Measurements from ENCODE around the gene COMMD3. TPM values are rescaled to one million over a fixed set of nuclear protein-coding genes. Genes with fewer than 3 reads are reported as not detected.
"Not testable (repeated sequence)": the region's sequence is repeated elsewhere in the genome, so short reads cannot be mapped to it uniquely, and the experiment has no call there.

The COMMD3 gene
- total and polyA plus RNA-seq, 7 experiments from 2014 or later, result 33.9 to 83.7 (median 57.2) TPM

GRCh38 chr10:22346096-22346661 lies 30.0 kb downstream of the COMMD3 start:
- CTCF ChIA-PET, result no interaction called here
- intact Hi-C loops (cut with micrococcal nuclease), result loop anchor here in 1 of 2 donors (10.0 kb wide), 1 partner anchor 849 kb away; the partner anchor contains the start of gene PTF1A
- Histone ChIP-seq H3K27ac (ENCODE audit: low read depth, low read length) (no peak overlapping the region), H3K4me3 (ENCODE audit: low read length) (no peak overlapping the region), H3K9me3 (ENCODE audit: control insufficient read depth in 2 of 3, low read length in 3 of 3) (peaks cover 0 to 4% (median 0%) of the 10 kb centered on the region in 3 experiments), H3K36me3 (ENCODE audit: control insufficient read depth in 2 of 3, insufficient read depth in 3 of 3, low read length in 3 of 3) (no peaks in the 10 kb centered on the region), H3K27me3 (ENCODE audit: control insufficient read depth in 2 of 2, insufficient read depth in 2 of 2, low read length in 2 of 2) (peaks cover 26 to 44% of the 10 kb centered on the region in 2 donors), H3K4me1 (ENCODE audit: control insufficient read depth in 2 of 2, insufficient read depth in 2 of 2, low read length in 2 of 2) (peaks cover 0 to 4% of the 10 kb centered on the region in 2 donors)
- H3K4me3 Mint-ChIP-seq, result peak overlapping the region; percentile 6 to 65 (median 40)
- peaks cover 0 to 47% (median 17%) of the 10 kb centered on the region in 11 donors for H3K9me3 Mint-ChIP-seq
- peak overlapping the region in 7 of 9 donors; percentile 18 to 82 (median 56) for H3K27ac Mint-ChIP-seq
- DNase-seq (no peak), ATAC-seq (no peak)
- H3K36me3 Mint-ChIP-seq, result peaks cover 0 to 8% (median 0%) of the 10 kb centered on the region in 5 donors
- POLR2A ChIA-PET, result no interaction called here
- H3K27me3 Mint-ChIP-seq, result peaks cover 50 to 80% (median 62%) of the 10 kb centered on the region in 5 donors
- peaks cover 0 to 24% (median 11%) of the 10 kb centered on the region in 7 donors for H3K4me1 Mint-ChIP-seq

GRCh38 chr10:22349755-22350154 lies 33.6 kb downstream of the COMMD3 start:
- Histone ChIP-seq H3K27me3 (ENCODE audit: control insufficient read depth in 2 of 2, insufficient read depth in 2 of 2, low read length in 2 of 2) (peaks cover 3 to 10% of the 10 kb centered on the region in 2 donors), H3K4me1 (ENCODE audit: control insufficient read depth in 2 of 2, insufficient read depth in 2 of 2, low read length in 2 of 2) (no peaks in the 10 kb centered on the region), H3K27ac (ENCODE audit: low read depth, low read length) (no peak overlapping the region), H3K4me3 (ENCODE audit: low read length) (no peak overlapping the region), H3K36me3 (ENCODE audit: control insufficient read depth in 2 of 3, insufficient read depth in 3 of 3, low read length in 3 of 3) (no peaks in the 10 kb centered on the region), H3K9me3 (ENCODE audit: control insufficient read depth in 2 of 3, low read length in 3 of 3) (peaks cover 0 to 3% (median 0%) of the 10 kb centered on the region in 3 experiments)
- H3K4me3 Mint-ChIP-seq, result no peak overlapping the region
- H3K27me3 Mint-ChIP-seq, result peaks cover 23 to 55% (median 34%) of the 10 kb centered on the region in 5 donors
- peaks cover 0 to 10% (median 7%) of the 10 kb centered on the region in 7 donors for H3K4me1 Mint-ChIP-seq
- ATAC-seq (no peak), DNase-seq (no peak)
- POLR2A ChIA-PET, result no interaction called here
- CTCF ChIA-PET, result no interaction called here
- peaks cover 0 to 17% (median 8%) of the 10 kb centered on the region in 11 donors for H3K9me3 Mint-ChIP-seq
- H3K27ac Mint-ChIP-seq, result no peak overlapping the region
- intact Hi-C loops (cut with micrococcal nuclease), result loop anchor here in 1 of 2 donors (10.0 kb wide), 1 partner anchor 845 kb away; the partner anchor contains the start of gene PTF1A
- peaks cover 0 to 8% (median 0%) of the 10 kb centered on the region in 5 donors for H3K36me3 Mint-ChIP-seq

- POLR2A ChIA-PET, result no interaction called here
- no peak for DNase-seq
- CTCF ChIA-PET, result no interaction called here
- Mint-ChIP-seq H3K9me3 (peaks cover 0 to 8% (median 3%) of the 10 kb centered on the region in 11 donors), H3K36me3 (peaks cover 0 to 3% (median 0%) of the 10 kb centered on the region in 5 donors), H3K27ac (no peak overlapping the region), H3K4me1 (peaks cover 0 to 4% (median 2%) of the 10 kb centered on the region in 7 donors), H3K27me3 (peaks cover 16 to 45% (median 26%) of the 10 kb centered on the region in 5 donors), H3K4me3 (no peak overlapping the region)
- Histone ChIP-seq H3K9me3 (ENCODE audit: control insufficient read depth in 2 of 3, low read length in 3 of 3) (no peaks in the 10 kb centered on the region), H3K27me3 (ENCODE audit: control insufficient read depth in 2 of 2, insufficient read depth in 2 of 2, low read length in 2 of 2) (no peaks in the 10 kb centered on the region), H3K4me3 (ENCODE audit: low read length) (no peak overlapping the region), H3K27ac (ENCODE audit: low read depth, low read length) (no peak overlapping the region), H3K36me3 (ENCODE audit: control insufficient read depth in 2 of 3, insufficient read depth in 3 of 3, low read length in 3 of 3) (no peaks in the 10 kb centered on the region), H3K4me1 (ENCODE audit: control insufficient read depth in 2 of 2, insufficient read depth in 2 of 2, low read length in 2 of 2) (no peaks in the 10 kb centered on the region)
- intact Hi-C loops (cut with micrococcal nuclease), result no loop called here
- ATAC-seq, result no peak
Observed at GRCh38 chr10:22351131-22351703, 35.0 kb downstream of the COMMD3 start.

- no peaks in the 10 kb centered on the region for H3K4me1 ChIP-seq (ENCODE audit: control insufficient read depth in 2 of 2, insufficient read depth in 2 of 2, low read length in 2 of 2)
- ATAC-seq, result no peak
- no peaks in the 10 kb centered on the region for H3K27me3 ChIP-seq (ENCODE audit: control insufficient read depth in 2 of 2, insufficient read depth in 2 of 2, low read length in 2 of 2)
- H3K4me3 ChIP-seq (ENCODE audit: low read length), result no peak overlapping the region
- no peak overlapping the region for H3K27ac ChIP-seq (ENCODE audit: low read depth, low read length)
- CTCF ChIA-PET, result no interaction called here
- POLR2A ChIA-PET, result interaction anchor here (1.0 kb wide), 1 partner anchor 17 kb away, joined by 3 read pairs; no protein-coding TSS in a partner anchor
- no peaks in the 10 kb centered on the region for H3K9me3 ChIP-seq (ENCODE audit: control insufficient read depth in 2 of 3, low read length in 3 of 3)
- peaks cover 5 to 10% (median 9%) of the 10 kb centered on the region in 5 donors for H3K27me3 Mint-ChIP-seq
- H3K9me3 Mint-ChIP-seq, result peaks cover 0 to 1% (median 0%) of the 10 kb centered on the region in 11 donors
- DNase-seq, result no peak
- intact Hi-C loops (cut with micrococcal nuclease), result no loop called here
- no peak overlapping the region for H3K27ac Mint-ChIP-seq
- H3K36me3 Mint-ChIP-seq, result no peaks in the 10 kb centered on the region
- no peaks in the 10 kb centered on the region for H3K36me3 ChIP-seq (ENCODE audit: control insufficient read depth in 2 of 3, insufficient read depth in 3 of 3, low read length in 3 of 3)
- peaks cover 0 to 2% (median 0%) of the 10 kb centered on the region in 7 donors for H3K4me1 Mint-ChIP-seq
- no peak overlapping the region for H3K4me3 Mint-ChIP-seq
Observed at GRCh38 chr10:22356324-22356873, 40.2 kb downstream of the COMMD3 start.

GRCh38 chr10:22357770-22358169 lies 41.6 kb downstream of the COMMD3 start:
- H3K4me3 ChIP-seq (ENCODE audit: low read length); ATAC-seq; H3K9me3 ChIP-seq (ENCODE audit: control insufficient read depth in 2 of 3, low read length in 3 of 3); CTCF ChIA-PET; H3K27ac Mint-ChIP-seq; DNase-seq; H3K9me3 Mint-ChIP-seq; intact Hi-C loops (cut with micrococcal nuclease); H3K4me3 Mint-ChIP-seq; H3K36me3 ChIP-seq (ENCODE audit: control insufficient read depth in 2 of 3, insufficient read depth in 3 of 3, low read length in 3 of 3); H3K4me1 Mint-ChIP-seq; H3K36me3 Mint-ChIP-seq; H3K4me1 ChIP-seq (ENCODE audit: control insufficient read depth in 2 of 2, insufficient read depth in 2 of 2, low read length in 2 of 2); H3K27me3 ChIP-seq (ENCODE audit: control insufficient read depth in 2 of 2, insufficient read depth in 2 of 2, low read length in 2 of 2); H3K27ac ChIP-seq (ENCODE audit: low read depth, low read length); POLR2A ChIA-PET: not testable (repeated sequence)
- H3K27me3 Mint-ChIP-seq, result peaks cover 6 to 13% (median 9%) of the 10 kb centered on the region in 5 donors

- Histone ChIP-seq H3K4me1 (ENCODE audit: control insufficient read depth in 2 of 2, insufficient read depth in 2 of 2, low read length in 2 of 2) (no peaks in the 10 kb centered on the region), H3K36me3 (ENCODE audit: control insufficient read depth in 2 of 3, insufficient read depth in 3 of 3, low read length in 3 of 3) (no peaks in the 10 kb centered on the region), H3K9me3 (ENCODE audit: control insufficient read depth in 2 of 3, low read length in 3 of 3) (no peaks in the 10 kb centered on the region), H3K27me3 (ENCODE audit: control insufficient read depth in 2 of 2, insufficient read depth in 2 of 2, low read length in 2 of 2) (no peaks in the 10 kb centered on the region), H3K4me3 (ENCODE audit: low read length) (no peak overlapping the region), H3K27ac (ENCODE audit: low read depth, low read length) (no peak overlapping the region)
- Mint-ChIP-seq H3K4me1 (peaks cover 0 to 18% (median 0%) of the 10 kb centered on the region in 7 donors), H3K9me3 (peaks cover 0 to 2% (median 0%) of the 10 kb centered on the region in 11 donors), H3K4me3 (no peak overlapping the region), H3K27ac (no peak overlapping the region), H3K36me3 (peaks cover 0 to 1% (median 0%) of the 10 kb centered on the region in 5 donors), H3K27me3 (peaks cover 0 to 13% (median 5%) of the 10 kb centered on the region in 5 donors)
- DNase-seq (no peak), ATAC-seq (no peak)
- intact Hi-C loops (cut with micrococcal nuclease), result no loop called here
- POLR2A ChIA-PET, result interaction anchor here (1.0 kb wide), 1 partner anchor 21 kb away, joined by 4 read pairs; no protein-coding TSS in a partner anchor
- CTCF ChIA-PET, result no interaction called here
Observed at GRCh38 chr10:22363305-22363704, 47.1 kb downstream of the COMMD3 start.
